Keratinocyte (primary cell): ENCODE data around the gene GTF2I. TPM values are rescaled to one million over a fixed set of nuclear protein-coding genes. Genes with fewer than 3 reads are reported as not detected.
"Not testable (repeated sequence)": the region's sequence is repeated elsewhere in the genome, so short reads cannot be mapped to it uniquely, and the experiment has no call there.

Experiments used
- DNase-seq: peaks from one replicate; pipeline ENCODE4 v3.0.0-alpha.2; 2011; ENCODE audit warnings: low read depth, missing footprints, low spot score
- FAIRE-seq: peaks from 2 replicates; lab custom pipeline; 2011; peaks lifted over from hg19 to GRCh38; lab: Jason Lieb, UNC
- H2AFZ ChIP-seq: 2 replicates; pipeline ENCODE4 v1.6.0; 2012; ENCODE audit warnings: low read length, control low read depth, inconsistent platforms; ENCODE audit not compliant: control insufficient read depth
- H3K27ac ChIP-seq: 2 replicates; pipeline ENCODE4 v1.5.1; 2011; ENCODE audit warnings: low read length; ENCODE audit not compliant: control insufficient read depth, insufficient read depth
- H3K27me3 ChIP-seq: 3 replicates; pipeline ENCODE4 v1.6.0; 2011; ENCODE audit warnings: low read length; ENCODE audit not compliant: control insufficient read depth, insufficient read depth; ENCODE audit errors: extremely low read depth
- H3K36me3 ChIP-seq, 2 experiments: 2 replicates in 1 of 2; 3 replicates in 1 of 2; pipeline ENCODE4 v1.5.1; 2011; ENCODE audit warnings: low read length in 2 of 2, mild to moderate bottlenecking in 1 of 2; ENCODE audit not compliant: control insufficient read depth in 2 of 2, insufficient read depth in 2 of 2; ENCODE audit errors: extremely low read depth in 1 of 2
- H3K4me1 ChIP-seq: 3 replicates; pipeline ENCODE4 v1.5.1; 2011; ENCODE audit warnings: low read length; ENCODE audit not compliant: control insufficient read depth, insufficient read depth; ENCODE audit errors: extremely low read depth
- H3K4me2 ChIP-seq: 3 replicates; pipeline ENCODE4 v1.6.0; 2011; ENCODE audit warnings: low read depth, low read length; ENCODE audit not compliant: control insufficient read depth, insufficient read depth; ENCODE audit errors: extremely low read depth
- H3K4me3 ChIP-seq, 3 experiments: fragments of 200-600 bp in 1 of 3; sonication (generic) in 1 of 3; 2 replicates in 2 of 3; 3 replicates in 1 of 3; pipeline ENCODE4 v1.5.1; 2011 to 2016; ENCODE audit warnings: low read length in 3 of 3, mild to moderate bottlenecking in 3 of 3, control low read depth in 2 of 3, inconsistent platforms in 1 of 3, low read depth in 1 of 3, mixed read lengths in 1 of 3, mixed run types in 1 of 3, moderate library complexity in 1 of 3; ENCODE audit not compliant: control insufficient read depth in 2 of 3, insufficient read depth in 2 of 3; ENCODE audit errors: extremely low read depth in 1 of 3
- H3K79me2 ChIP-seq: 2 replicates; pipeline ENCODE4 v1.6.0; 2012; ENCODE audit warnings: low read length; ENCODE audit not compliant: control insufficient read depth, insufficient read depth
- H3K9ac ChIP-seq: 3 replicates; pipeline ENCODE4 v1.6.0; 2011; ENCODE audit warnings: low read length; ENCODE audit not compliant: control insufficient read depth, insufficient read depth; ENCODE audit errors: extremely low read depth
- H3K9me1 ChIP-seq: 3 replicates; pipeline ENCODE4 v1.6.0; 2011; ENCODE audit warnings: low read length; ENCODE audit not compliant: control insufficient read depth, insufficient read depth; ENCODE audit errors: extremely low read depth
- H3K9me3 ChIP-seq: 2 replicates; pipeline ENCODE4 v1.5.1; 2012; ENCODE audit warnings: low read depth, low read length; ENCODE audit not compliant: control insufficient read depth
- H4K20me1 ChIP-seq: 3 replicates; pipeline ENCODE4 v1.6.0; 2011; ENCODE audit warnings: low read length; ENCODE audit not compliant: control insufficient read depth, insufficient read depth; ENCODE audit errors: extremely low read depth
- EZH2 ChIP-seq: IDR thresholded peaks from one replicate; pipeline ENCODE4 v1.6.1; 2012; ENCODE audit warnings: inconsistent platforms, mild to moderate bottlenecking, low read length, moderate library complexity
- dilution Hi-C: fragments of 300-500 bp; cut with MboI; formaldehyde crosslinking; loops from one replicate; pipeline ENCODE4 v1.7.0; 2020; ENCODE audit warnings: low sequenced_read_pairs; ENCODE audit not compliant: extremely low pct_ligation_motif_present
- polyA plus RNA-seq, 5 experiments: library from polyadenylated mRNA; depleted of rRNA in 3 of 5; stranded (reverse) in 3 of 5; stranded (forward) in 1 of 5; unstranded in 1 of 5; fragments of >200 nt; gene quantifications; 1 replicate in 1 of 5; 2 replicates in 3 of 5; 3 replicates in 1 of 5; pipeline versions ENCODE4 v1.2.1 to v1.2.3, GENCODE V29; 2011 to 2012; ENCODE audit warnings: missing spikeins in 2 of 5, low read depth in 1 of 5, low replicate concordance in 1 of 5
- TF ChIP-seq, protein P1 (sequence below), 3 experiments: IDR thresholded peaks in 1 of 3; conservative IDR thresholded peaks in 1 of 3; optimal IDR thresholded peaks in 1 of 3; 2 replicates in 2 of 3; 3 replicates in 1 of 3; pipeline versions ENCODE3 to v1.5.1; 2011; ENCODE audit warnings: low read length in 3 of 3, mild to moderate bottlenecking in 3 of 3, moderate library complexity in 2 of 3, control low read depth in 1 of 3, inconsistent platforms in 1 of 3; ENCODE audit not compliant: insufficient read depth in 2 of 3; ENCODE audit errors: extremely low read depth in 1 of 3

The GTF2I gene
- polyA plus RNA-seq, 1 donor (not counting 4 experiments of a cell fraction or from before 2014, with no cell fraction given) = 56.1 TPM

DNA sequence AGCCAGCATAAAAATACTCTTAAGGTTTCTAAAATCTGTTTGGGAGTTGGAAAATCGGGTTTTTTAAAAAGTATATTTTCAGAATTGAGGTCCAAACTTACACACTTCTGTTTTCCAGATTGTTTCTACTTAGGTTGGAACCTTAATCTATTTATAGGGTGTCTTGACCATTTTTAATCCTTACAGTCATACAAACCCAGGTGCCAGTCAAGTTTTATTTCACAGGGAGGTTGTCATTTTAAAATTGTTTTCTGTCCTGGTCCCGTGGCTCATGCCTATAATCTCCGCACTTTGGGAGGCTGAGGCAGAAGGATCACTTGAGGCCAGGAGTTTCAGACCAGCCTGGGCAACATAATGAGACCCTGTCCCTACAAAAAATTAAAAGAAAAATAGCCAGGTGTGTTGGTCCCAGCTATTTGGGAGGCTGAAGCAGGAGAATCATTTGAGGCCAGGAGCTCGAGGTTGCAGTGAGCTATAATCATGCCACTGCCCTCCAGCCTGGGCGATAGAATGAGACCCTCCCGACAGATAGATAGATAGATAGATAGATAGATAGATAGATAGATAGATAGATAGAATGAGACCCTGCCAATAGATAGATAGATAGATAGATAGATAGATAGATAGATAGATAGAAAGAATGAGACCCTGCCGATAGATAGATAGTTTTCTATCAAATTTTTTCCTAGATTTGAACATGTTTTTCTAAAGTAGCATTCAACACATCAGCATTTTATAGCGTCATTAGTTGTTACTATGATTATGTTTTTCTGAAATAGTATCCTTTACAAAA lies 69.0 kb downstream of the GTF2I start:
- FAIRE-seq (no peak), DNase-seq (no peak)
- no peaks in the 10 kb centered on the region for H3K27me3 ChIP-seq
- H2AFZ ChIP-seq = no peak overlapping the region
- no peaks in the 10 kb centered on the region for H3K79me2 ChIP-seq
- dilution Hi-C loops = no loop called here
- no peaks in the 10 kb centered on the region for H3K9me1 ChIP-seq
- H3K4me3 ChIP-seq = no peak overlapping the region
- peaks cover 10 to 11% of the 10 kb centered on the region in 2 experiments for H3K36me3 ChIP-seq
- no peaks in the 10 kb centered on the region for H4K20me1 ChIP-seq
- no peak for TF ChIP-seq EZH2
- TF ChIP-seq, protein P1, sequence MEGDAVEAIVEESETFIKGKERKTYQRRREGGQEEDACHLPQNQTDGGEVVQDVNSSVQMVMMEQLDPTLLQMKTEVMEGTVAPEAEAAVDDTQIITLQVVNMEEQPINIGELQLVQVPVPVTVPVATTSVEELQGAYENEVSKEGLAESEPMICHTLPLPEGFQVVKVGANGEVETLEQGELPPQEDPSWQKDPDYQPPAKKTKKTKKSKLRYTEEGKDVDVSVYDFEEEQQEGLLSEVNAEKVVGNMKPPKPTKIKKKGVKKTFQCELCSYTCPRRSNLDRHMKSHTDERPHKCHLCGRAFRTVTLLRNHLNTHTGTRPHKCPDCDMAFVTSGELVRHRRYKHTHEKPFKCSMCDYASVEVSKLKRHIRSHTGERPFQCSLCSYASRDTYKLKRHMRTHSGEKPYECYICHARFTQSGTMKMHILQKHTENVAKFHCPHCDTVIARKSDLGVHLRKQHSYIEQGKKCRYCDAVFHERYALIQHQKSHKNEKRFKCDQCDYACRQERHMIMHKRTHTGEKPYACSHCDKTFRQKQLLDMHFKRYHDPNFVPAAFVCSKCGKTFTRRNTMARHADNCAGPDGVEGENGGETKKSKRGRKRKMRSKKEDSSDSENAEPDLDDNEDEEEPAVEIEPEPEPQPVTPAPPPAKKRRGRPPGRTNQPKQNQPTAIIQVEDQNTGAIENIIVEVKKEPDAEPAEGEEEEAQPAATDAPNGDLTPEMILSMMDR (optimal IDR thresholded peaks at IDR 0.05 in 1 of 3, IDR thresholded peaks at IDR 0.05 in 1 of 3, conservative IDR thresholded peaks at IDR 0.05 in 1 of 3; ENCODE audit: extremely low read depth in 1 of 3, insufficient read depth in 2 of 3, low read length in 3 of 3) = no peak
- no peak overlapping the region for H3K9ac ChIP-seq
- no peaks in the 10 kb centered on the region for H3K4me1 ChIP-seq
- no peak overlapping the region for H3K4me2 ChIP-seq
- no peaks in the 10 kb centered on the region for H3K9me3 ChIP-seq
- H3K27ac ChIP-seq = no peak overlapping the region

DNA sequence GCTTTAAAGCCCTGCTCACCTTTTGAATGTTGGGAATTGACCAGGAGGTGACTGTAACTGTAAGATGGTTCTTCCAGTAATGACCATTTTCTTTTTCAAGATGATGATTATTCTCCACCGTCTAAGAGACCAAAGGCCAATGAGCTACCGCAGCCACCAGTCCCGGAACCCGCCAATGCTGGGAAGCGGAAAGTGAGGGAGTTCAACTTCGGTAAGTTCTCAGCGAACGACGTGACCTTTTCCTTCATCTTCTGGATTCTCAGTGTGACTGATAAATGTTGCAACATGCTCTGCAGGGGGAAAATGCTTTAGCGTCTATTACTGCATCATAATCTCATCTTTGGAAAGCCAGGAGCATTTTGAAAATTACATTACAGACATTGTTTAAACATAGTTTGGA lies 71.2 kb downstream of the GTF2I start:
- H3K79me2 ChIP-seq, H2AFZ ChIP-seq, FAIRE-seq, H4K20me1 ChIP-seq, DNase-seq, H3K27ac ChIP-seq, H3K9me1 ChIP-seq, H3K4me1 ChIP-seq, H3K4me3 ChIP-seq, H3K27me3 ChIP-seq, dilution Hi-C loops, H3K9ac ChIP-seq, H3K9me3 ChIP-seq, H3K4me2 ChIP-seq: not testable (repeated sequence)
- peaks cover 8 to 10% of the 10 kb centered on the region in 2 experiments for H3K36me3 ChIP-seq

DNA sequence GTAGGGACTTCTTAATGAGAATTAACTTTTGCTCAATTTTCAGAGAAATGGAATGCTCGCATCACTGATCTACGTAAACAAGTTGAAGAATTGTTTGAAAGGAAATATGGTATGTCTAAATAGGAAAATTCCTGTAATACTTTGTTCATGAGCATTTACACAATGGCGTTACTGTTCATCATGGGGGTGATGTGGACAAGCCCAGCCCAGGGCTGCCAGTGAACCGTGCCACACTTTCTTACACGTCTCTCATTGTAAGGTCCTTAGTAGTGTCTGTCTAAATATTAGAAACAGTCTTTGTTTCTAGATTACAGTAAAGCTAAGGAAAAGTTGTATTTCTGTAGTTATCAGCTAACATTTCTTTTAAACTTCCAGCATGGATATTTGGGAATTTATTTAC lies 72.7 kb downstream of the GTF2I start:
- dilution Hi-C loops, H3K27ac ChIP-seq, H4K20me1 ChIP-seq, H3K4me2 ChIP-seq, FAIRE-seq, H3K9me3 ChIP-seq, H2AFZ ChIP-seq, H3K4me1 ChIP-seq, H3K4me3 ChIP-seq, DNase-seq, H3K79me2 ChIP-seq, H3K9ac ChIP-seq, H3K9me1 ChIP-seq, H3K27me3 ChIP-seq: not testable (repeated sequence)
- H3K36me3 ChIP-seq = peaks cover 8 to 10% of the 10 kb centered on the region in 2 experiments

DNA sequence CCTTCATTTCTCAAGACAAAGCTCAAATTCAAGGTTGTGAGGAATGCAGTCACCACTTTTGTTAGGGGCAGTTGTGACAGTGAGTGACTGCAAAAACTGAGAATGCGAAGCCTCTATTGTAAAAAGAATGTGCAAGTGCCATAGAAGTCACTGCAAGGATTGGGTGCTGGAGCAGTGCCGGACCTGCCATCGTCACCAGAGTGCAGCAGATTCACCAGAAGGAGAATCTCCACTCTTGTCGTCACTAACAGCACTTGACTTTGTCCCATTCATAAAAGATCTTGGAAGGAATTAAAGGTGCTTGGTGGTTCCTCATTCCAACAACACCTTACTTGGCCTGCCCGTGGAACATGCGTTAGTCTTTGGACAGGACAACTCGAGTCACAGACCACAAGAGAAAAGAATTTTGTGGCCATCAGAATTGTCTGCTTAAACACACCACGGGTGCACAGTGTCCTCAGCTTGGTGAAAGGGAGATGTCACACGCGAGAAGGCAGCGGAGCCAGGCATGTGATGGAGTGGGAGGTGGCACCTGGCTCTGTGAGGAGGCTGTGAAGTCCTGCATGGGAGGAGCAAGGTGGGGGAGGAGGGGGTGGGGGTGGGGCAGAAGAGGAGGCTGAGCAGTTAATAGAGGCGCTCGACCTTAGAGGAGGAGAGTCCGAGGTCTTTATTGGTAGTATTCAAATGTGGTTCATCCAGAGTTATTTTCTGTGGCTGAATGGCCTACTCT lies 82.6 kb downstream of the GTF2I start:
- H3K79me2 ChIP-seq, H3K4me1 ChIP-seq, H3K27ac ChIP-seq, H3K9me1 ChIP-seq, H3K27me3 ChIP-seq, dilution Hi-C loops, H3K4me3 ChIP-seq, H3K9me3 ChIP-seq, H3K36me3 ChIP-seq, H4K20me1 ChIP-seq, FAIRE-seq, DNase-seq, H2AFZ ChIP-seq, H3K4me2 ChIP-seq, H3K9ac ChIP-seq: not testable (repeated sequence)
